ENCODE data around the gene ACE. TPM values are rescaled to one million over a fixed set of nuclear protein-coding genes. Genes with fewer than 3 reads are reported as not detected.

The ACE gene
- total RNA-seq, 1 experiment from 2014 or later, result 1.1 TPM

DNA sequence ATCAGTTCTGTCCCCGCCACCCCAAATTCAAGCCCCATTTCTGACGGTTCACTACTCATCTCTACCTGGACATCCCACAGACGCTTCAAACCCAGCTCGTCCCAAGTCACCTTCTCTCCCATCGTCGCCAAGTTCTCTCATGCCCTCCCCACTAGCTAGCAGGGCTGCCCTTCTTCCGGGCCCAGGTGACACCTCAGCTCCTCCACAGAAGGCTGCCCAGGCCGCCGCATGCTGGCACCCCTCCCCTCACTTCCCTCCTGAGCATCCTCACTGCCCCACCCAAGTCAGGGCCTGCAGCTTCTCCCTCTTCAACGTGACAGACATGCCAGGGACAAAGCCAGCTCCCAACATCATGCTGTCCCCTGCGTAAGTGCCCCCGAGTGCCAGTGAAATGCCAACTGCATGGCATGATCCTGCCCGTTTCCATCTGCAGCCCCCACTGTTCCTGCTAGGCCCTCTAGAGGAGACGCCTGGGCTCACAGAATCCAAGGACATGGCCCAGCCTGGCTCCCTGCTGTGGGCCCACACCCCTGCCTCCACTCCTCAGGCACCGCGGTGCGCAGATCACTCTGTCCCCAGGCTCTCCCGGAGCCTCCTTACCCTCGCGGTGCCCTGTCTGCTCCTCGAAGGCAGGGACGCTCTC is 36.6 kb upstream of the ACE start:
- H3K9me3 ChIP-seq (replicated peaks), result no peaks in the 10 kb centered on the region
- H3K4me3 ChIP-seq, result no peak overlapping the region
- DNase-seq, result no peak
- no peak overlapping the region for H3K27ac ChIP-seq
- H3K4me1 ChIP-seq, result no peaks in the 10 kb centered on the region
- H3K27me3 ChIP-seq, result no peaks in the 10 kb centered on the region
- no peaks in the 10 kb centered on the region for H3K36me3 ChIP-seq

DNA sequence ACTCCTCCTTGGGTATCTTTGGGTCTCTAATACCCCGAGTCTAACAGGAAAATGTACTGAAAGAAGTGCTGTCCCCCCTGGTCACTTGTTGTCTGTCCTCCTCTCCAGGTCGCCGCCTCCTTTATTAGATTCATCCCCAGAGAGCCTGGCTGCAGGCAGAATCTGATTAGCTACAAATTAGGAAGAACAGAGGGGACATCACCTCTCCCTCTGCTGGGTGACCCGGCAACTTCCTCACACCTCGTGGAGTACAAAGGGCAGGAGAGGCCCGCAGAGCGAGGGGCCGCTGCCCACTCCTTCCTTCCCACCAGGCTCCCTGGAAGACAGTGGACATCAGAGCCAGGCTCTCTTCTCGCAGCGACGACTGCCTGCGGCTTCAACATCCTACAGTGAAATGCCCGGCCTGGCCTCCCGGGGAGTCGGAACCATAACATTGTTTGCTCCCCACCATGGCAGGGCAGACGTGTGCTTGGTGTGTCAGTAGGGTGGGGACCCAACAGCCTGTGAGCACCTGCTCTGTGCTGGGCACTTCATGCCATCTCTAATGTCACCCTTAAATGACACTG is 36.0 kb upstream of the ACE start:
- no peaks in the 10 kb centered on the region for H3K36me3 ChIP-seq
- no peaks in the 10 kb centered on the region for H3K27me3 ChIP-seq
- H3K4me1 ChIP-seq, result no peaks in the 10 kb centered on the region
- no peak overlapping the region for H3K27ac ChIP-seq
- no peak overlapping the region for H3K4me3 ChIP-seq
- DNase-seq, result no peak
- H3K9me3 ChIP-seq (replicated peaks), result no peaks in the 10 kb centered on the region

DNA sequence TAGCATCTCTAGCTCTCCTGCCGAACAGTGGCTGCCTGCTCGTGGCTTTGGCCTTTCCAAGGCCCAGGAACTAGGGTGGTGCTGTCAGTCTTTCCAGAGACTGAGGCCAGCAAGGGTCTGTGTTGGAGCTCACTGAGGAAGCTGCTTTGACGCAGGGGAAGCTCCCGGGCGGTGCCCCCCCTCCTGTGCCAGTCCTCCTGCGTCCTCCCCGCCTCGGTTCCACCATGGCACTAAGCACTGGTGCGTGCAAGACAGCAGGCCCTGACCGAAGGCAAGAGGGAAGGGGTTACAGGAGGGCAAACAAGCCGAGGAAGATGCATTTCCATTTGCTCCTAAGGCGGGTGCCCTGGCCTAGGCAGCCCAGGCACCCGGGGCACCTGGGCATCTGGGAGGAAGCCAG is 35.2 kb upstream of the ACE start:
- H3K9me3 ChIP-seq (replicated peaks), result no peaks in the 10 kb centered on the region
- H3K27me3 ChIP-seq, result no peaks in the 10 kb centered on the region
- no peak overlapping the region for H3K4me3 ChIP-seq
- no peaks in the 10 kb centered on the region for H3K36me3 ChIP-seq
- H3K27ac ChIP-seq, result no peak overlapping the region
- H3K4me1 ChIP-seq, result no peaks in the 10 kb centered on the region
- DNase-seq, result no peak

DNA sequence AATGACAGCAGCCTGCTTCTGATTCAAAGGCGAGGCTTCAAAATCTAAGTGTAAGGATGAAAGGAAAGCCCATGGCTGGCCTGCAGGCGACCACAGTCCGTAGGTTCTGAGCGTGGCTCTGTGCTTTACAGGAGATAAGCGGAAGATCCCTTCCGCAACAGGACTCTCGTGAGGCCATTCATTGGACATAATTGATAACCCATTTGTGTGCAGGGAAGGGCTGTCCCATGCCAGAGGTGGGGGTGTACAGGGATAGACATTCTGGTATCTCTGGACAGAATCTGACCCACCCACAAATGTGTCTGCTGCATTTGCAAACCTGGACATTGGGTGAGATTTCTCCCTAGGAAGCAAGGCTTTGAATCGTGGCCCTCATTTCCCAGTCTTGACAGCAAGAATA is 34.8 kb upstream of the ACE start:
- Histone ChIP-seq H3K27me3 (no peaks in the 10 kb centered on the region), H3K9me3 (replicated peaks) (no peaks in the 10 kb centered on the region), H3K27ac (no peak overlapping the region), H3K4me3 (no peak overlapping the region), H3K4me1 (no peaks in the 10 kb centered on the region), H3K36me3 (no peaks in the 10 kb centered on the region)
- no peak for DNase-seq

DNA sequence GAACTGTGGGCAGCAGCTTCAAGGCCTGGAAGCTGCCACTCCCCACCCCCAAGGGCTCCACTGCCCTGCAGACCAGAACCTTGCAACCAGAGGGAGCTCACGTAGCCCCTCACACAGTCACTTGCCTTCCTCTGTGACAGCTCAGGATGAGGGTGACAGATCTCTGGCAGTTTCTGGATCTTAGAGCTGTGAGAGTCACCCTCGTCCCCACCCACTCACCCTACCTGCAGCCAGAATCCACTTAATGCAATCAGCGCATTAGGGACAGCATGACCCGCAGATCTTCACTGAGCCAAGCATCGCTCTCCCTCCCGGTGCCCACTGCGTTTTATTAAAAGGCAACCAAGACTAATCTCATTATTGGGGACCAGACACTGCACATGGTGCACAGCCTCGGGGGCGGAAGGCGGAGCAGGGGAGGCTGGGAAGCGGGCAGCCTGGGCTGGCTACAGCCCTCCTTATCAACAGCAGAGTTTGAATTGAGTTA is 34.3 kb upstream of the ACE start:
- Histone ChIP-seq H3K4me1 (no peaks in the 10 kb centered on the region), H3K4me3 (no peak overlapping the region)
- DNase-seq, result peak in 1 of 2 experiments; percentile 30

DNA sequence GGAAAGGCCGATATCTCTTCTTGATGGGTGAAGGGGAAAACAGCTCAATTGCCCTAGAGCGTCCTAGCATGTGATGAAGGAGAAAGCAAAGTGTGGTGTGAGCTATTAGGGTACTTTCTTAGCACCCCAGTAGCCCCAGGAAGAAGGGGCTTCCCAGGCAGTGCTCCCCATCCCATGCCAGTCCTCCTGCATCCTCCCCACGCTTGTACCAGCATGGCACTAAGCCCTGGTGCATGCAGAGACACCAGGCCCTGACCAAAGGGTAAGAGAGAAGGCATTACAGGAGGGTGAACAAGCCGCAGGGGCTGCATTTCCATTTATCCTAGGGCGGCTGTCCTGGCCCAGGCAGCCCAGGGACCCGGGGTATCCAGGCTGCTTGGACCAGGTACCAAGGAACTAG is 33.8 kb upstream of the ACE start:
- no peaks in the 10 kb centered on the region for H3K4me1 ChIP-seq
- no peaks in the 10 kb centered on the region for H3K27me3 ChIP-seq
- H3K4me3 ChIP-seq, result no peak overlapping the region
- no peak overlapping the region for H3K27ac ChIP-seq
- no peaks in the 10 kb centered on the region for H3K9me3 ChIP-seq (replicated peaks)
- DNase-seq, result no peak
- no peaks in the 10 kb centered on the region for H3K36me3 ChIP-seq

More for the DNA sequence above, 34.3 kb upstream of the ACE start:
- Histone ChIP-seq H3K36me3 (no peaks in the 10 kb centered on the region), H3K9me3 (replicated peaks) (no peaks in the 10 kb centered on the region), H3K27me3 (no peaks in the 10 kb centered on the region), H3K27ac (no peak overlapping the region)

GRCh38 chr17:63444457-63444856 is 32.4 kb upstream of the ACE start:
- H3K9me3 ChIP-seq (replicated peaks), result no peaks in the 10 kb centered on the region
- DNase-seq, result no peak
- H3K36me3 ChIP-seq, result no peaks in the 10 kb centered on the region
- no peaks in the 10 kb centered on the region for H3K27me3 ChIP-seq
- no peak overlapping the region for H3K4me3 ChIP-seq
- H3K27ac ChIP-seq, result no peak overlapping the region
- H3K4me1 ChIP-seq, result no peaks in the 10 kb centered on the region

DNA sequence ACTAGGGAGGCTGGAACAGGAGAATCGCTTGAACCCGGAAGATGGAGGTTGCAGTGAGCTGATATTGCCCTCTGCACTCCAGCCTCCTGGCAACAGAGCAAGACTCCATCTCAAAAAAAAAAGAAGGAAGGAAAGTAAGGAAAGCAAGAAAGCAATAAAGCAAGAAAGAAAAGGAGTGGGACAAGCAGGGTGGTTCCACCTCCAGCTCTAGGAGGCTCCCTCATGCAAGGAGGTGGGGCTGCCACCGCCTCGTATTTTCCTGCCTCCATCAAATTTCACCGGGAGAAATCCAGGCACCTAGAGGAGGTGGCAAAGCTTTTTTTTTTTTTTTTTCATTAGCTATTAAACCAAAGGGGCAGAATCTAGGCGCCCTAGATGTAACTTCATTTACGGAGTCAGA is 31.8 kb upstream of the ACE start:
- Histone ChIP-seq H3K4me1 (no peaks in the 10 kb centered on the region), H3K9me3 (replicated peaks) (no peaks in the 10 kb centered on the region), H3K27me3 (no peaks in the 10 kb centered on the region), H3K36me3 (no peaks in the 10 kb centered on the region), H3K27ac (no peak overlapping the region), H3K4me3 (no peak overlapping the region)
- no peak for DNase-seq

GRCh38 chr17:63445571-63445953 is 31.3 kb upstream of the ACE start:
- Histone ChIP-seq H3K27ac (no peak overlapping the region), H3K4me1 (no peaks in the 10 kb centered on the region), H3K9me3 (replicated peaks) (no peaks in the 10 kb centered on the region), H3K4me3 (no peak overlapping the region), H3K27me3 (no peaks in the 10 kb centered on the region), H3K36me3 (no peaks in the 10 kb centered on the region)
- no peak for DNase-seq

- Histone ChIP-seq H3K9me3 (replicated peaks) (no peaks in the 10 kb centered on the region), H3K36me3 (no peaks in the 10 kb centered on the region), H3K27me3 (no peaks in the 10 kb centered on the region), H3K4me3 (no peak within 1 kb of the TSS), H3K27ac (no peak within 1 kb of the TSS), H3K4me1 (no peaks in the 10 kb centered on the region)
- DNase-seq, result no peak
Measured at GRCh38 chr17:63445954-63446752, 30.7 kb upstream of the ACE start, which contains the start of gene CYB561. Gene CYB561, minus strand, starts transcription at chr17:63446306. Its CDS starts 8,759 bp downstream, at chr17:63437547.

DNA sequence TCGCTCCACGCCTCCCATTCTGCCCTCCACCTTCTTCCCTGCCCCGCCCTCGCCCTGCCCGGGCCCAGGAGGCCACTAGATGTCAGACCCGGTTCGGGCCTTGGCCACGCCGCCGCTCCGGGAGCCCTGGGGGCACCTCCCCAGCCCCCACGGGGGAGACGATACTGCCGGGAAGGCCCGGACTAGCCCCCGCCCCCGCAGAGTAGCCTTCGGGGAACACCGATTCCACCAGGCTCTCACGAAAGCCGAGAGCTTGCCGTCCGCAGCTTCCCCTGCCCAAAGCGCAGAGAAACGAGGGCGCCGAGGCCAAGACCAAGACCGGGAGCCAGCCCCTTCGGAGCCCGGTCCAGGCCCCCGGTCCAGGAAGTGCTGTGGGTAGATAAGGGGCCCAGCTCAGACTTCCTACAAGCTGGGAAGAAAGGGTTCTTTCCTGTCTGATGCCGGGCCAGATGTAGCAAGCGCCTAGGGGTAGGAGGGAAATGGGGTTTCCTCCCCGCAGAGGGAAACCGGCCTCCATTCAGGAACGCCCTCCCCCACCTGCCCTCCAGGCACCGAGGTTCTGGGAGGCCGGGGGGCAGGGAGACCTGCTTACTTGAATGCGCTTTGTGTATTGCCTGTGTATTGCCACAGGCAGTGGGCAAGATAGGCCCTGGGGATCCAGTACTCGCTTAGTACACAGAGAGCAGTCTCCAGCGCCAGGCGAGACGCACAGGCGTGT is 29.9 kb upstream of the ACE start:
- Histone ChIP-seq H3K4me3 (no peak overlapping the region), H3K36me3 (no peaks in the 10 kb centered on the region), H3K9me3 (replicated peaks) (no peaks in the 10 kb centered on the region), H3K27me3 (no peaks in the 10 kb centered on the region), H3K4me1 (no peaks in the 10 kb centered on the region), H3K27ac (no peak overlapping the region)
- DNase-seq, result no peak

DNA sequence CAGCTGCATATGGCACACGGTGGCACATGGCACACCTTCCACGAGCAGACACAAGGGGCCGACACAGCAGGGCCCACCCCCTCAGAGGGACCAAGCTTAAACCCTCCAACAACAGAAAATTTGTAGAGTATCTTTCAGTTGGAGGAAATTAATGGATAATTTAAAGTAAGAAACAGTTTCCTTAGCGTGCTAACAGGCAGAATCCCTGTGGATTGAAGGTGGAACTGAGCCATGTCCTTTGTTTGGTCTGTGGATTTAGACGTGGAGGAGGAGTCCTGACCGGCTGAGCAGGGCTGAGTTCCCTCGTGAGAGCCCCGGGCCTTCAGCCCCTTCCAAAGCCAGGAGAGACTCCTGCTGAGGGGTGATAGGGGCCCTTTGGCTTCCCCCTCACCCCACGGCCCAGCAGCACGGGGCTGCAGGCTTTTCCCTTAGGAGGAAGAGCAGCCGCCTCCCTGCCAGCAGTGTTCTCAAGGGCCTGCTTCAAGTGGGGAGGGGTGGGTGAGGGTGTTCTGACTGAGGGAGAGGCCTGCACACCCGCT is 29.3 kb upstream of the ACE start:
- no peaks in the 10 kb centered on the region for H3K9me3 ChIP-seq (replicated peaks)
- DNase-seq, result no peak
- no peaks in the 10 kb centered on the region for H3K27me3 ChIP-seq
- H3K4me3 ChIP-seq, result no peak overlapping the region
- H3K36me3 ChIP-seq, result no peaks in the 10 kb centered on the region
- no peak overlapping the region for H3K27ac ChIP-seq
- H3K4me1 ChIP-seq, result no peaks in the 10 kb centered on the region

GRCh38 chr17:63448655-63449054 is 28.2 kb upstream of the ACE start:
- Histone ChIP-seq H3K4me3 (no peak overlapping the region), H3K27me3 (no peaks in the 10 kb centered on the region), H3K36me3 (no peaks in the 10 kb centered on the region), H3K27ac (no peak overlapping the region), H3K9me3 (replicated peaks) (no peaks in the 10 kb centered on the region), H3K4me1 (no peaks in the 10 kb centered on the region)
- DNase-seq, result no peak

DNA sequence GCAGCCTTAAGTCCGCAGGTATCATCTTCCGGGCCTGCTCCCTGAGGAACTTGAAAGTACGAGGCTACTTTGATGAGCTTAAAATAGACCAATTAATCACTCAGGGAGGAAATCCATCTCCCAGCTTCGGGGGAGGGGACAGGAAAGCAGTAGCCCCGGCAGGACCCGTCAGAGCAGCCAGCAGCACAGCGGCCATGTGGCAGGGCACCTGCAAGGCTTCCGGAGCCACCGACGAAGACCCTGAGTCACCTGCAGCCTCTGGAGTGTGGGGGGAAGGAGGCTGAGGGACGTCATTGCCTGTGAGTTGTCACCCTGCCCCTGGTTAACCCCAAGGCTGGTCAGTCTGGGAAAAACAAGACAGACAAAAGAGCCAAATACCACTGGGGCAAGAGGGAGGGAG is 26.3 kb upstream of the ACE start:
- DNase-seq, result no peak
- Histone ChIP-seq H3K9me3 (replicated peaks) (no peaks in the 10 kb centered on the region), H3K27ac (no peak overlapping the region), H3K4me3 (no peak overlapping the region), H3K36me3 (no peaks in the 10 kb centered on the region), H3K27me3 (no peaks in the 10 kb centered on the region), H3K4me1 (no peaks in the 10 kb centered on the region)

GRCh38 chr17:63451150-63451549 is 25.7 kb upstream of the ACE start:
- Histone ChIP-seq H3K36me3 (no peaks in the 10 kb centered on the region), H3K4me1 (no peaks in the 10 kb centered on the region), H3K4me3 (no peak overlapping the region), H3K27me3 (no peaks in the 10 kb centered on the region), H3K27ac (no peak overlapping the region), H3K9me3 (replicated peaks) (no peaks in the 10 kb centered on the region)
- no peak for DNase-seq
